Head of caudate nucleus (tissue), 42 donors: Measurements from ENCODE around the gene WWOX.

Experiments
- DNase-seq, 42 donors: peaks; one replicate each; pipeline versions ENCODE4 v3.0.0 to v3.0.0-alpha.2; 2020 to 2021; ENCODE audit warnings: mixed read lengths in 7 of 42
- intact Hi-C: fragments of 100-400 bp; cut with DNase I; formaldehyde crosslinking; loops from one replicate; pipeline ENCODE4 v1.15.0; 2022

Gene WWOX

GRCh38 chr16:79155904-79156303 is 1056.5 kb downstream of the WWOX start:
- DNase-seq: no peak
- intact Hi-C loops: no loop called here

GRCh38 chr16:79156761-79157160 is 1057.3 kb downstream of the WWOX start:
- DNase-seq: no peak
- intact Hi-C loops: no loop called here

DNA sequence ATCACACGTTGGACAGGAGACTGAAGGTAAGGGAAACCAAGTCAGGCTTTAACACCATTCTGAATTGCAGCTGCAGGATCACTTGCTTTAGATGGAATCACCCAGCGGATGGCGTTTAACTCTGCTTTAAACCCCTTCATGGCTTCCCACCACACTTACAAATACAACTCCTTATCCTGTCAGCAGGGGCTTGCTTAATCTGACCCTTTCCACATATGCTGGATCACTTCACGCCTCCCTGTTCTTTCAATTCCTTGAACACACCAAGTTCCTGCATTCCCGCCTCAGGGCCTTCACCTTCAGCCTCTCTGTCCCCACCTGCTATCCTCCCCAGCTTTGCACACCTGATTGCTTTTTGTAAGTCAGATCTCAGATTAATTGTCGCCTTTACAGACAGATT is 1058.9 kb downstream of the WWOX start:
- intact Hi-C loops: no loop called here
- DNase-seq: no peak

DNA sequence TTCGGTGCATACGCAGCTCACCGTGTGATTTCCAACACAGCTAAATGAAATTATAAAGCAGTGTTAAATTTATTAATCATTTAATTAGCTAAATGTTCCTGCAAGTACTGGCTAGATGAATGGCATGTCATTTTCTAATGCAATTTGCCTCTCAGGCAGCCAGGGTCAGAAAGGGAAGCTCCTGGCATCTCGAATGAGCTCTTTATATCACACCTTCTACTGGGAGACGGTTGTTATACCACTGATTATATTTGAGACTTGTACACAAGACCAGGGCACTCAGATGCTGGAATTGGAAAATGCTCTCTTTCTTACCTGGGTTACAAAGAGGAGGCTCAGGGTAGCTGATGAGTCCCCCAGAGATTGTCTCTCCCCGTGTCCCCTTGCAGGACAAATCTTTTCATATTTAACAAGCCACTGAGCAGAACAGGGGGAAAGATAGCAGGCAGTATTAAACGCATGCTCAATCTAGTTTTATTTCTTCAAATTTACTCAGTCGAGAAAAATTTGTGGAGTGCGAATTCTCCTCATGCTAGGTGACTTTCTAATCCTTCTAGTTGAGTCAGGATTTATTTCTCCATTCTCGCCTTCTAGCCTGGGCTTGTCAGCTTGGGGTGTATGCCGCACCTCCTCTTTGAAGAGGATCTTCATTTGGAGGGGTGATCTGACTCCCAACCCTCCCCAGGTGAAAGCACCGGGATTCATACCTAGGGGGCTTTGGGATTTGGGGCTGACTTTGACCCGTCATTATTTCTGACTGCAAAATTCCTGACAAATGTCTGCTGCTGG is 1060.0 kb downstream of the WWOX start:
- no peak for DNase-seq
- intact Hi-C loops: no loop called here

GRCh38 chr16:79162977-79163376 is 1063.5 kb downstream of the WWOX start:
- intact Hi-C loops: no loop called here
- no peak for DNase-seq

- intact Hi-C loops: no loop called here
- DNase-seq: peak in 11 of 42 donors; percentile 9 to 43 (median 30)
Measured at GRCh38 chr16:79163691-79164387, 1064.4 kb downstream of the WWOX start.

GRCh38 chr16:79164388-79164995 is 1065.0 kb downstream of the WWOX start:
- intact Hi-C loops: no loop called here
- DNase-seq: no peak

GRCh38 chr16:79165079-79165478 is 1065.6 kb downstream of the WWOX start:
- no peak for DNase-seq
- intact Hi-C loops: no loop called here

DNA sequence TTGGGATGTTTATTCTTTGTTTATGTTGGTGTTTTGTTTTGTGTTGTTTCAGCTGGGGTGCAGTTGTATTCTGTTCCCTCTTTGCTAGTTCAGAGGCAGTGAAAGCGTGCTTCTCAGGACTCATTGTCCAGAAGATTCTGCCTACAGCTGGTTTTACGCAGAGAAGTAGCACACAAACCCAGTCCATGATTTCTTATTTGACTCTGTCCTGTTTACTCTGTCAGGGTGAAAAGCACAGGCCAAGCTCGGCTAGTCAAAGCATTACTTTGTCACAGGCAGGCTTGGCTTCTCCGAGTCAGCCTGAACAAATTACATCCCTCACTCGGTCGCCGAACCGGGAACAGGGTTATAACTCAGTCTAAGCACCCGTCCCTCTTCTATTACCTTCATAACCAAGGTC is 1066.1 kb downstream of the WWOX start:
- DNase-seq: peak in 14 of 42 donors; percentile 3 to 61 (median 30)
- intact Hi-C loops: no loop called here

- DNase-seq: peak in 1 of 42 donors; percentile 4
- intact Hi-C loops: no loop called here
Measured at GRCh38 chr16:79167893-79168292, 1068.4 kb downstream of the WWOX start.

- intact Hi-C loops: no loop called here
- DNase-seq: peak in 1 of 42 donors; percentile 20
Measured at GRCh38 chr16:79168321-79168720, 1068.9 kb downstream of the WWOX start.

DNA sequence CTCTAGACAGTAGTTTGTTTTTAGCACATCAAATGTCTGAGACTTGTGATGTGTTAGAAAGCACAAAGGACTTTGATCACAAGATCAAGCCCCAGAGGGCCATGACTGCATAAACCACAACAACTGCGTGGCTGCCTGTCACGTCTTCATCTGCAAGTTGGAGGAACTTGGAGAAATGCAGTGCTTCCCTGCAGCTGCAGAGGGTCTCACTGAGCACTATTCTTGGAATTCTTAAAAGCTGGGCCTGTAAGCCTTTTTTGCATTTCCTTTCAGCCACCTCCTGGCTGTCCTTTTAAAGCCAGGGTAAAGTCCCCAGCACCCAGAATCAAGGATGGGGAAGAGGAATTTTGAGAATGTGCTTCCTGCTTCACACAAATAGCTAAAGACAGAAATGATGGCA is 1069.8 kb downstream of the WWOX start:
- peak in 6 of 42 donors; percentile 8 to 38 (median 28) for DNase-seq

GRCh38 chr16:79170555-79171246 is 1071.2 kb downstream of the WWOX start:
- DNase-seq: no peak
- intact Hi-C loops: no loop called here

More for the DNA sequence above, 1069.8 kb downstream of the WWOX start:
- intact Hi-C loops: no loop called here

GRCh38 chr16:79171504-79171903 is 1072.0 kb downstream of the WWOX start:
- no peak for DNase-seq
- intact Hi-C loops: no loop called here

- no peak for DNase-seq
- intact Hi-C loops: no loop called here
Measured at GRCh38 chr16:79171931-79172705, 1072.7 kb downstream of the WWOX start.

DNA sequence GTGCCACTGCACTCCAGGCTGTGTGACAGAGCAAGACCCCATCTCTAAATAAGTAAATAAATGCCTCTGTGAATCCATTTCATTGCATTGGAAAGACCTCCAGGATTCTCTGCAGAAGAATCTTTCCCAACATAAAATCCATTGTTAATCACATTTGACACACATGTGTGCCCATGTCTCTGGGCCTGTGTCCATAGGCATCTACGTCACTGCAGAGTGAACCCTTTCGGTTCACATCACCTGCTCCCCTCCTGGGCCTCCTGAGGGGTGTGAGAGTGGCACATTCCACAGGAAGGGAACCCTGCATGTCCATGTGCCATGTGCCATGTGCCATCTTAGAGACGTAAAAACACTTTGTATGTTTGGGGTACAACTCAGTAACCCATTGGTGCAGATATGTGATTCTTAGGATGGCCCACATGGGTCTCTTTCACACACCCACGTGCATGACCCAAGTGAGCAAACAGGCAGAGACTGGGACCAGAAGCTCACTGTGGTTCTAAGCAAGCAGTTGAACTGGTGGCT is 1073.6 kb downstream of the WWOX start:
- no peak for DNase-seq
- intact Hi-C loops: no loop called here

- intact Hi-C loops: no loop called here
- no peak for DNase-seq
Measured at GRCh38 chr16:79173919-79174318, 1074.5 kb downstream of the WWOX start.

DNA sequence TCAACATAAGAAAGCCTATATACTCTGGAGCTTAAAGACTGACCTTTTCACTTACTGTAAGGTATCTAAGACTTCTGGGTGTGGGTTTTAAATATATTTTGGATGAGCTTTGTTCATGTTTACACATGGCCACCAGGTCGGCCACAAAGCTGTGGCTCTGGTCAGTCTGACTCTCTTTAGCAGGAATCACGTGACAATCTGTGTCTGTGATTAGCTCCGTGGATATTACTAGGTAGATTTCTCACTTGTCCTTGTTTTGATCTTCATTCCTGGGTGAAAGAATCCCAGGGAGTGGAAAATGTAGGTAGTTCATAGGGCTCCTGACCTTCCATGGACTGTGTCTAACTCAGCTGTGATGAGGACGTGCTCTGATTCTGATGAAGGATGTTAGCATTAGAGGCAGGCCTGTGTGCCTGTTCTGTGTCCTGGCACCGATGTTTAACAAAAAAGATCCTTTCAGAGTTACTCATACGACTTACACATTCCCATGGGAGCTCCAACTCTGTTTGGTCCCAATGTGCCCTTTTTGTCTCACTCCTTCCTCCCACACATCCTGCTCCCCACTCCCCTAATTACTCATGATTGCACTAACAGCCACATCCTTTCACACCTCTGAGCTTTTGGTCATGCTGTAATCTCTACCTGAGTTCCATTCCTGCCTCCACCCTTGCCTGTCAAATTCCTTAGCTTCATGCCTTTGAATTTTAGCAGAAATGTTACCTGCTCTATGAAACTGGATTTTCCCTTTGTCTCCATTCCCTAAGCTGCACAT is 1076.0 kb downstream of the WWOX start:
- DNase-seq: no peak
- intact Hi-C loops: no loop called here
